IPS-NIHi7 (cell line): ENCODE measurements around the gene TDRKH.

Experiments used
- DNase-seq: peaks from one replicate; pipeline ENCODE4 v3.0.0; 2012; ENCODE audit warnings: mixed read lengths; ENCODE audit errors: extremely low spot score

Gene TDRKH

GRCh38 chr1:151822404-151822803 lies 32.1 kb upstream of the TDRKH start:
- DNase-seq, result peak; percentile 39

DNA sequence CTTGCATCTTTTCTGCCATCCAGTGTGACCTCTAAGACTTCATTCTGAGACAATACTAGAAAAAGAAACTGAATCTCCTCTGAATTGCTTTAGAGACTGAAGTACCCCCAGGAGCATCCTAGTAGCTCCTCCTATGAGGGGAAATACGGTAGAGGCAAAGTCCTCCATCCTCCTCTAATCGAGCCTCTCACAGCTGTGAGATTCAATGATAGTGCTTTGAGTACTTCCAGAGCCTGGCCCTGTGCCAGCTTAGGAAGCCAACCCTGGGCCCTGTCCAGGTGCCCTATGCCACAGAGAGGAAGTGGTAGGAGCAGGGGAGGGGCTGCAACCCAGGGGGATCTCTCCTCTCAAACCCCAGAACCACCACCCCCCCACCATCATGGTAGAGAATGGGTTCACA lies 30.6 kb upstream of the TDRKH start:
- no peak for DNase-seq

- no peak for DNase-seq
Measured at GRCh38 chr1:151819976-151820623, 29.8 kb upstream of the TDRKH start.

DNA sequence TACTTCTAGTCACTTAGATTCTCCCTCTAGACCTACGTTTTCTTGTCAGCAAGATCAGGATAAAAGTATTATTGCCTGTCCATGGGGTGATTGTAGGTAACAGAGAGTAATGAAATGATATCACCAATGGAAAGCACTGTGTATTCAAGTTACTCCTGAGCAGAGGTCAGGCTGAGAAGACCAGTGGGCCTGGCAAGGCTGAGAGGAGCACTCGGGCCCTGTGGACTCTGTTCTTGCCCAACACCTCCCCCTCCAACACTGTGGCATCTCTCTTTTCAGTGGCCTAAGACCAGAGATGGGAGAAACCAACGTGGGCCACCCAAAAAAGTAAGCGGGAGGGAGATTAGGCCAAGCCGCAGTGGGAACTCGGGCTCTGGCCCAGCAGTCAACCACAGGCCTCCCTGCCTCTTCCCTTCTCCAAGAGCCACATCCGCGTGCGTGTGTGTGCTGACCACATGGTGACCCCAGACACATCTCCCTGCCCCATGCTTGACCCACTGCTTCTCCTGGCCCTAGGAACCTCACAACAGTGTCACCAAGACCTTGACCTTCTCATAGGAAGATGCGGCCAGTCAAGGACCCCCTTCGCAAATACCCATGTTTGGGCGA lies 29.0 kb upstream of the TDRKH start:
- no peak for DNase-seq

DNA sequence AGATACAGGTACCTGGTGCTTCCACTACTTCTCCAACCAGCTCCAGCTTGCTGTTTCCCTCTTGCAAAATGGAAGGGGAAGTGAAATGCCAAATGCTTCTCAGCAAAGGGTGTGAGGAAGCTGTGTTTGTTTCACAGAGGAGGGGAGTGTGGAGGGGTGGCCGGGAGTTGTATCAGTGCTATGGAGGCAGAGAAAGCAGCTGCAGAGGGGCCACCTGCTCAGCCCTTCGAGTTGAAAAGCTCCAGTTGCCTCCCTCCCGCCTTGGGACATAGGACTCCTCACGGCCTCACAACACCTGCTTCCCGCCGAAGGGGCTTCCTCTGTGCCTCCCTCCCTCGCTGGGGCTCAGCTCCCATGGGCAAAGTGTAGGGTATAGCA lies 27.0 kb upstream of the TDRKH start:
- no peak for DNase-seq

DNA sequence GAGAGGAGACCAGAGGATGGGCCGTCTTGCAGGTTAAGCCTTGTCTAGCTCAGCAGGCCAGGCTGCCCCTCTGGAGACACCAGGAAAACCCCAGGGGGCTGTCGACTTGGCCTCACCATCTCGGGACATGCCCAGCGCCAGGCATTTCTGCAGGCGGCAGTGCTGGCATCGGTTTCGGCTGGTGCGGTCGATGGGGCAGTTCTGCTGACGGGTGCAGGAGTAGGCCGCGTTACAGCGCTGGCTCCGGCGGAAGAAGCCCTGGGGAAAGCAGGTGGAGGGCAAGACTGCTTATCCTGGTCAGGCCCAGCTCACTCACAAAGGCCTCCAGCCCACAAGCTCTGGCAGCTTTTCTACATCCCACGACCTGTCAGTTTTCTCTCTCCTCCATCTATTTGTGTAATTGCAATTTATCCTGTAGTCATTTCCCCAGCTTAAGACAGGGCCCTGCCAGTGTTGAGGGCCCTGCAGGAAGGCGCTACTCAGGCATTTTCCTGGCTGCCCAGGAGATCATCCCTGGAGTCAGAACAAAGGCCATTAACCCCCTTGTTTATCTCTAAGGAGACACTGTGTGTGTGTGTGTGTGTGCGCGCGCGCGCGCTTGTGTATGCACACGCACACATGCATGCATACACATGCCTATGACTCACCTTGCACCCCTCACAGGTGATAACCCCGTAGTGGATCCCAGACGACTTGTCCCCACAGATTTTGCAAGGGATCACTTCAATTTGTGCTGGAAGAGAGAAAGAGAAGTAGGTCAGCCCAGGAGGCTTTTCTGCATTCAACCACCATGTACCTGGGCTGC lies 26.4 kb upstream of the TDRKH start:
- DNase-seq, result no peak

DNA sequence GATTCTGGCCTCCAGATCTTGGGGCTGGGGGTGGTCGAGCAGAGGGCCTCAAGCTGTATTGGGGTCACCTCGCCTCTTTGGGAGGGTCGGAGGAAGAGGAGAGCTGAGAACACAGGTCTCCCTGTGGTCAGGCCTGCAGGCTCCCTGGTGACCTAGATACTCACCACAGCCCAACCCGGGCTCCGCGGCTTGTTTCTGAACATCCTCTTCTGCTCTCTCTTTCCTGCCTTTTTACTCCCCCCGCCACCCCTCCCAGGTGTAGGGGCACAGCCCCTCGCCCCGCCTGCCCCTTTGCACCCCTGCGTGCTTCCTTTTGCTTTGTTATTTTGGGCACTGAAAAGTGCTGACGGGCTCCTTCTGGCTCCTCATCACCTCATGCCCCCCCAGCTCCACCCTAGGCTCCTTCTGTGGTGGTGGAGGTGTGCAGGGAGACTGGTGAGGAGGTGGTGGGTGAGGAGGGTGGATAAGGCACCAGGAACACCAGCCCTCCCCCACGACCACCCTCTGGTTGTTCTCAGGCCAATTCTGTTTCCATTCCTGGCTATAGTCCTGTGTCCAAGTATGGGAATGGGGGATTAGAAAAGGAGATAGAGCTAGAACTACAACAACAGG lies 25.5 kb upstream of the TDRKH start:
- DNase-seq, result no peak

GRCh38 chr1:151814971-151815545 lies 24.8 kb upstream of the TDRKH start:
- DNase-seq, result no peak

DNA sequence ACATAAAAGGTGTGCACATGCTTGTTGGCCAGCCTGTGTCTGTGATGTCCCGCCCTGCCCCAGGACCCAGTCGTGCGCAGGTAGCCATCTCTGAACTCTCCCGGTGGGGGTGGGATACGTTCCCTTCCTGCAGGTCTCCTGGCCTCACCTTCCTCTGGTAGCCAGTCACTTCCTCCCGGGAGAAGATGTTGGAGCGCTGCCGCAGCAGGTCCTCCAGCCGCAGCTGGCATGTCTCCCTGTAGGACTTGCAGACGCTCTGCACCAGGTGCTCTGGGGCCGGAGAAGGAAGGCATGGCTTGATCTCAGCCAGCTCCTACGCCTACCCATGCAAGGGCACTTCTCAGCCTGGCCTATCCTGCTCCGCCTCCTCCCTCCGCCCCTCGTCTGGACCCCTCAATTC lies 24.1 kb upstream of the TDRKH start:
- no peak for DNase-seq

- DNase-seq, result no peak
Measured at GRCh38 chr1:151813271-151813977, 23.1 kb upstream of the TDRKH start.

- DNase-seq, result no peak
Measured at GRCh38 chr1:151811181-151811580, 20.9 kb upstream of the TDRKH start.

GRCh38 chr1:151809985-151810556 lies 19.8 kb upstream of the TDRKH start:
- no peak for DNase-seq

- no peak for DNase-seq
Measured at GRCh38 chr1:151809290-151809984, 19.1 kb upstream of the TDRKH start.

DNA sequence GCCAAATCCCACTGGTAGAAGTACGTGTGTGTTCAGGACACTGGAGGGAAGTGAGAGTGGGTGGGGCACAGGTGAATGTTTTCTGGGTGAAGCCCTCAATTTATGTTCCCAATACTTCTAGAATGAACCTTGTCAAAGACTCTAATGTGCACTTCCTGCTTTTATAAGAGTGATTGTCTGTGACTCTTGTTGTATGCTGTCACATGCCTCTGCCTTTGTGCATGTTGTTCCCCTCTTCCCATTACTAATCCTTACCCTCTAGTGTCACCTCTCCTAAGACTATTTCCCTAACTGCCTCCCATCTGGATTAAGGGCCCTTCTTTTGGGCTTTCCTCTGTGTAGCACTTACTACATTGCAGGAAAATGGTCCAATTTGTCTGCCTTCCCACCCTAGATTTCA lies 17.5 kb upstream of the TDRKH start:
- DNase-seq, result no peak

DNA sequence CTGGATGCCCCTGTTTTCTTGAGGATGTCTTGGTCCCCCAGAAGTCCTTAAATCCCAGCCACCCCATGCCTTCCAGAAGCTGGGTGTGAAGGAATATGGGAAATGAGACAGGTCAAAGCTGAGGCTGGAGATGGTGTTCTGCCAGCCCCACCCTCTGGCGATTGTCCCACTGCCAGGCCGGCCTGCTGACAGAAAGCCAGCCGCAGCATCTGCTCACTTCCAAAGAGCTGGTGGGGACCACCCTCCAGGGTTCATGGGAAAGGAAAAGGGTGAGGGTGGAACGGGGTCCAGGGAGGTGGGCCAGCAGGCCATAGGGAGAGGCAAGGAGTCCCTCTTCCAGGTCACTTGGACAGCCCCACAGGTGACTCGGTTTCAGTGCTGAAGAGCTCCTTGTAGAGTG lies 16.8 kb upstream of the TDRKH start:
- DNase-seq, result no peak

GRCh38 chr1:151806170-151806569 lies 15.9 kb upstream of the TDRKH start:
- no peak for DNase-seq

DNA sequence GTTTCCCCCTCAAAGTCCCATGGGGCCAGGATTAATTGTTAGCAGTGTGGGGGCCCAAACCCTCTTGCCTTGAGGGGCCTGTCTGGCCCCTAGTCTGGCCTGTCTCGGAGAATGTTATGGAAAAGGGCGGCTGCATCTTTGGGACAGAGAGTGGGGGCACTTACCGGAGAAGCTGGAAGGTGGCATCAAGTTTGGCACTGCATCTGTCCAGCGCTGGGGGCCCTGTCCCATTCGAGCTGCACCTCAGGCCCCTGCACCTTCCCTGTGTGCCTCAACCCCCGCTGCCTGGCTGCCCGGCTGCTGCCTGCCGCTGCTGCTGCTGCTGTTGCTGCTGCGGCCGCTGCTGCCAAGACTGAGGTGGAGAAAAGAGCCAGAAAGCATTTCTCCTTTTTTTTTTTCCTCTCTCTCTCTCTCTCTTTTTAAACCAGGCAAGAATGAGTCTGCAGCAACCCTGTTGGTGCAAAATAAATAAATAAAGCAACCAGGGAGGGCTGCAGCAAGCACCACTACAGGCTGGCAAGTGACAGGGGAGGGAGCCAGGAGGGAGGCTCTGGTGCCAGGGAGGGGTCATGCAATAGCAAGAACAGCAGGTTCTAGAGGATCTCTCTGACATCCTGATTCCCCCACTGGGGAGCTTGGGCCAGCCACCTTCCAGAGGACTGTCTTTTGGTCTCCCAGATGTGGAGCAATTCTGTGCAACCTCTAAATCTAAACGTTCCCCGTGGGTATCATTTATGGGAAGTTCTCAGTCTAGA lies 14.9 kb upstream of the TDRKH start, which contains the start of gene LINGO4:
Gene LINGO4, minus strand, starts transcription at position 354 of the 755 bp plus-strand sequence. CDS start 2,715 bp downstream, outside the sequence.
- DNase-seq, result no peak

- no peak for DNase-seq
Measured at GRCh38 chr1:151803915-151804314, 13.6 kb upstream of the TDRKH start.

DNA sequence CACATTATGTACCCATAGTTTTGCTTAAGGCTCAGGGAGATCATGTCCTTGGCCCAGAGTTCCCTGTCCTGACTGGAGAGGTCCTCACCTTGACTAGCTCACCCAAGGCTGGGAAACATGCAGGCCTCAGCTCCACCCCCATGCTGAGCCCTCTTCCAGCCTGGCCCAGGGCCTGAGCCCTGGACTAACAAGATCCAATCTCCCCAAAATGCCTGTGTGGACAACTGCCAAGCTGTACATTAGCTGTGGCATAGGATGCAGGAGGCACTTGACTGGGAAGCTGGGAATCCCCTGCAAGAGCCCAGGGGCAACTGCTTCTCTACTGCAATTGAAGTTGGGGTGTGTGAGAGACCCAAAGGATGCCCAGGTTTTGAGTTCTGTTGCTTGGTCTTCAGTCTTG lies 12.9 kb upstream of the TDRKH start:
- no peak for DNase-seq

DNA sequence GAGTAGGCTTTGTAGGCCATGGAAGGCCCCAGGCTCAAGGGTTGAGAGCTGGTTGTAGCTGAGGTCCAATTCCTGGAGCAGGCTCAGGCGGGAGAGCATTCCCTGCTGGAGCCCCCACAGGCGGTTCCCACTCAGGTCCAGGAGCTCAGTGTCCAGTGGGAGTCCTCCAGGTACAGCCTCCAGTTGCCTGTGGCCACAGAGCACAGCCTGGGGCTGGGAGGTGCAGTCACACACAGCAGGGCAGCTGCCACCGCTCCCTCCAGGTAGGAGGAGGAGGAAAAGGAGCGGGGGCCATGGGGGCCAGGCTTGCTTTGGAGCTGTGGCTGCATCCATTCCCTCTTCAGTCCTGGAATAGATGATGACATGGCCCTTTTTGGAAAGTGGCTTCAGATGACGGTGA lies 12.1 kb upstream of the TDRKH start:
- no peak for DNase-seq
